Activated T-helper 1 cell treated with Interleukin-2 at 50 U/mL for 16 hours (primary cell): ENCODE results near the gene ZSWIM6.

ENCODE experiments used
- DNase-seq: peaks from one replicate; pipeline ENCODE4 v3.0.0-alpha.2; 2020; ENCODE audit warnings: low read depth

Gene ZSWIM6

DNA sequence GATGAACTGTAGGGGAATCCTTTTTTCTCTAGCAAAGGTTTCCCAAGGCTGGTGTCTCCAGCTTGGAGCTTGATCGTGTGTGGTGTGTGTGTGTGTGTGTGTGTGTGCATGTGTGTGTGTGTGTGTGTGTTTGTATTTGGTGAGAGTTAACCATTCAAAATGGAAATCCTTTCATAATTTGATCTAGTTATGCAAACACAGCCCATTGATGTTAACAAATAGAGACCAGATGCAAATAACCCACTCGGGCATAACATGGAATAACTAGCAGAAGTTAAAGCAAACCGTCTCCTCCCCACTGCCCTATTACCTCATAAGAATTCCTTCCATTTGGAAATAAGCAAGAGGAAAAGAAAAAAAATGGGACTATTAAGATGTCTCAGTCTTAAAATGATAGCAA, 24.9 kb upstream of the ZSWIM6 start:
- no peak for DNase-seq

DNA sequence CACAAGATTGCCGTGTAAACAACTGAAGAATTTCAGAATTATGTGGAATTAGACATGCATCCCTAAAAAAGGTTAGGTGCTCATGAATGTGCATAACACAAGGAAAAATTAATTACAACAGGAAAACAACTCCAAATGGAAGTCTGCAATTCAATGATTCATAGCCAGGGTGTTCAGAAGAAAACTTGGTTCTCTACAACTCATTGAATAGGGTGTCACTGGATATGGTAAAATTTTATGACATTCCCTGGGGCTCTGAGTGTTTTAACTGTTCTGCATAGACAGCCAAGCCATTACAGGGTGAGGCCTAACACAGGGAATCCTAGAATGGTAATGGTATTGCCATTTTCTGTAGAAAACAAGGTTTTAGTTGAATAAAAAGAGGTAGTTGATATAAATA, 24.4 kb upstream of the ZSWIM6 start:
- DNase-seq = no peak

DNA sequence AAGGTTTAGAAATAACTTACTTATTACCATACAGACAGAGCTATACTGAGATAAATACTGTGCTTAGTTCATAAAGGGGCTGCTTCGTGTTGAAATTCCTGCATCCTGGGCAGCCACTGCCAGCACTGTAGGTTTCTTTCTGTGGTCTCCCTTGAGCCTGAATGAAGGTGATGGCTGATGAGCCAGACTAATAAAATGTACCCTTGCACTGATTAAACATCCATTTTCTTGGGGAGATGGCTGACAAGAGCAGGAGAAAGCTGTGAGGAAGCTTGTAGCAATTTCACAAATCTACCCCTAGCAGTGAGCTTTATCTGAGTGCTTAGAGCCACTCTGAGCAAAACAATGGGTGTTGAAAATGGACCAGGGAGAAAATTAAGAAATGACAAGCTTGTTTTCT, 23.3 kb upstream of the ZSWIM6 start:
- DNase-seq = no peak

DNA sequence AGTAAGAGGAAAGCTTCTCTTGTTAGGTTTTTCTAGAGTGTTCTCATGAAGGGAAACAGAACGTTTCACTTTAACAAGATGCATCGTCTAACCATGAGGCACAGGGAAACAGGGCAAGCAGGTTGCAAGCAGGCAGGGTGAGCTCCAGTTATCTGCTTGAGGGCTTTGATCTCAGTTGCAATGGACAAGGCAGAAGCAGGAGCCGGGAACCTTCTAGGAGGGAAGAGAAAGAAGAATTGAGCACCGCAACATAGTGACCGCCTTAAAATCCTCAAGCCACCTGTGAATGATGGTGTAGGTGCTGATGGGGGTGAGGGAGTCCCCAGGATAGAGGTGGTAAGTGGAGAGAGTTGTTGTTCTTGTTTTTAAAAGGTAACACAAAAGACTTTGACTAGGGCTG, 22.9 kb upstream of the ZSWIM6 start:
- DNase-seq = no peak

DNA sequence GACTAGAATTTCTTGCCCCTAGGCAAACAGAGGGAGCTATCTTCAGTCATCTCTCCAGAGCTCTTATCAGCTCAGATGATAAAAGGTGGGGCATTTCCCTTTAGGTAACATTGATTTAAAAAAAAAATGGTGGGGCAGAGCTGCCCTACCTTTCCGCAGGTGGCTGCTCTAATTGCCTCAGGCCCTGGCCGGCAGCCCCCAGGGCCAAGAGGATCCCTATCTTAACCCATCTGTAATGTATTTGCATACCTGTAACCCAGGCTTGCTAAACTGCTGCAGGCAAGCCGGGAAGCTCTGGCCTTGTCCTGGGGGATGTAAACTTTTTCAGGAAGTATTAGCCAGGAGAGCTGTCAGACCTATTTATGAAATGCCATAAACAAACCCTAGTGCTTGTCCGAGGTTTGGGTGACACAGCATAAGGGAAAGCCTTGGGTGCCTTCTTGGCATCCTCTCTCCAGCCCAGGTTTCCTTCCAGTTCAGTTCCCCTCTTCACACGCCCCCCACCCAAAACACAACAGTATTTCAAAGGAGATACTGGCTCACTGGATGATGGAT, 20.9 kb upstream of the ZSWIM6 start:
- no peak for DNase-seq

DNA sequence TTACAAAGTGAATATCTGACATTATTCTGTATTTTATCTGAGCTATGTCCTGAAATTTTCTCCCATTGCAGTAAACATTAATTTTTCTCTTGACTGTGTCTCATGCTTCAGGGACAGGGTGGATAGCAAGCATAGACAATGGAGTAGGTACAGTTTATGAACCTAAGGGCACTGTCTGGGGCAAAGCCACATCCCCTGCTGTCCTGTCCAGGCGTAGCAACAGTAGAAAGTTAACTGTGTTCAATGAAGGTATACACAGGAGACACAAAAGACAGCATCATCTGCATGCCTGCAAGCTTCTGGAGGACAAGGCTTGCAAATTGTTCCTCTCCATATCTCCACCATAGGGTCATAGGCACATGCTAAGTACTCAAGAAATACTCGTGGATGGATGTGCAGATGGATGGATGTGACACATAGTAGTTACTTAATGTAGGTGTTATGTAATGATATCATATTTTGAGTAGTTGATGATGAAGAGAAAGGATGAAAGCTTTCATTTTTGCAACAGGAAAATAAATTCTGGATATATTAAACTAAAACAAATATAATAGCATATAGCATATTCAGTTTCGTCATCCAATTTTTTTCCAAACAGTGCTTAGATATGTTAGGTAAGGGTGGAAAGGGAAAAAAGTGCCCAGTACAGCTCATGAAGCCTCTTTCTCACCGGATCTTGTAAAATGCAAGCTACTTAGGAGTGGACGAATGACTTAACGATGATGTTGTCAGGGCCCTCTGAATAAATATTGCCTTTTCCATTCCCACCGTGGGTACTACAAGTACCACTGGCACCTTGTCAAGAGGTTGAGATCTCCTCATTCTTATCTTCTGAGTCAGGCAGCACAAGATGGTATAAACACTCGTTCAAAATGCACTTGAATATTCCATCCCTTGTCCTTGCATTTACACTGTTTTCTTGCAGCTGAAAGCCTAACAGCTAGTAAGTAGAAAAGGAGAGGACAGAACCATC, 19.9 kb upstream of the ZSWIM6 start:
- no peak for DNase-seq

DNA sequence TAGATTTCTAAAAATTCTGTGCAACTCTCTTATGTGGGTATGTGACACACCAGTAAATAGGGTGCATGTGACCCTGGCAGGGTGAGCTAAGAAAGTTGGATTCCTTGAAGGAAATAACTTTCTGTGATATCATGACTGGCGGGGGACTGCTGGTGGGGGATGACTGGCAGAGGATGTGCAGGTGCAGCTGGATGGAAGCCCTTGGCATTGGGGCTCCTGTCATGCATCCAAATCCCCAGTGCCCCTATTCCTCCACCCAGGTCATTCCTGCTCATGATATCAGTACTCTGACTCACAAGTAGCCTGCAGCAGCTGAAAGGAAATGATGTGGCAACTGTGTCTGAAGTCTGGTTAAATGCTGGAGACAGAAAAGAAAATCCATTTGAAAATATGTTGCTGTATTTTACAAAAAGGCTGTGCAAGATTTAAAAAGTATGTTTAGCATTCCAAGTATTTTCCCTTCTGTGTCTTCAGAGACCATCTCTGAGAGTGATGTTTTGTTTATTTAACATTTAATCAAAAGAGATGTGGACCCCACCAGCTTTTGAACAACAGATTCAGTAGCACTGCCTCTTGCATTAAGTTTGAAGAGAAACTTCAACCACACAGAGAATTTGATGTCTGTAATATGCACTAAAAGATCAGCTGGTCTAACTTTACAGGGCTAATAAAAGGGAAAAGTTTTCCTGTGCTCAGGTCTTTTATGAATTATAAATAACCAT, 17.9 kb upstream of the ZSWIM6 start:
- no peak for DNase-seq

DNA sequence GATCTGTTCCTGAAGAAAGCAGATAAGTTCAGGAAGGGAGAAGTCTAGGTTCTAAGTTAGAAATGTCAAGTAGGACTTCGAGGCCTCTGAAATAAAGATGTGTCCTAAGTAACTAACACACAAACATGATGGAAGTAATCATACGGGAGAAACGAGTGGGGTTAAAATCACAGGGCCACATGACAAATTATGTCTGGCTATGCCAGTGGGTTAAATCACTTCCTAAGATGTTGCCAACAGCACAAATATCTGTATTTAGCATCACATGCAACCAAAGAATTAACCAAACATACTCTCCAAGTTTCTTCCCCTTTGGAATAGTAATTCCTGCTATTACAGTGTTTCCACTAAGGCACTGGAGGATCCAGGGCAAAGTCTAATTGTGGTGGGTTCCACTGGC, 13.7 kb upstream of the ZSWIM6 start:
- DNase-seq = no peak

DNA sequence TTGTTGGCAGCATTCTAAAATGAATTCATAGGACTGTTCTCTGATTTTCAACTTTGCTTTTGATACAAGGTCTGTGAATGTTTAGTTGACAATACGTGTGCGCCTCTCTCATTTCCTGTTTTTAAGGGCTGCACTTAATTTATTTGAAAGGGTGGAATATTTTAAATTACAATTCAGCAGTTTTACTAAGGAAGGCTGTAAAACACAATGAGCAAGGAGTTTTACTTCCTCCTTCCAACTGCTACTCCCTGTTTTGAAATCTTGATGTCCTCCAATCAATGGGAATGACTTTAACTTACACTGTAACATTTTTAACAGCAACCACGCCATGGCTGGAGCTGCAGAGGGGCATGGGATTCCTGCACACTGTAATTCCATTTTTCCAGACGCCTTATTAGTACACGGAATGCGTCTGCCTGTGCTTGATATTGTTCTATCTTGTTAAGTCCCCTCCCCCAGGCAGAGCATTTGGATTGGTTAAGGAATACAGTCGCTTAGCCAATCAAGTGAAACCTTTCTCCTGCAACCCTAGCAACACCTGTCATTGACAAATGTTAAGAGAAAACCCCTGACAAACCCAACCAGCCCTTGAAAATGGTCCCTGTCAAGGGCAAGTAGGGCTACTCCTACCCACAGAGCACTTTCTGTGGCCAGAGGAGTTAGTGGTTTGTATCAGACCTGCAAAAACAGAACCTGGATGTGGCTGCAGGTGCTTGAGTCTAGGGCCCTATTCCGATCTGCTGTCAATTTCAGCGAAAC, 12.5 kb upstream of the ZSWIM6 start:
- no peak for DNase-seq

DNA sequence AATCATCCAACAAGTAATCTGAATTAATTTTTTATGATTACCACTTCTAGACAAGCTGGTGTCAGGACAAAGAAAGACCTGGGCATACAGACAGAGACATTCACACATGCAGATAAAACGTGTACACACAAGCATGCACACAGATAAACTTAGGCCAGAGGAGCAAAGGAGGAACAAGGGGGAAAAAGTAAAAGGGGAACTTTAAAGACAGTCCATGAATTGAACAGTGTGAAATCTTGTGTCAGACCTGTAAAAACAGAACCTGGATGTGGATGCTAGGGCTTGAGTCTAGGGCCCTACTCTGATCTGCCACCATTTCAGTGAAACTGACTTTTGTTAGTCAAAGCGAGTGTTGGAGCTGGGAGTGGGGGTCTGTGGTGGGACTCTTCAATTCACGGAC, 11.2 kb upstream of the ZSWIM6 start:
- no peak for DNase-seq

DNA sequence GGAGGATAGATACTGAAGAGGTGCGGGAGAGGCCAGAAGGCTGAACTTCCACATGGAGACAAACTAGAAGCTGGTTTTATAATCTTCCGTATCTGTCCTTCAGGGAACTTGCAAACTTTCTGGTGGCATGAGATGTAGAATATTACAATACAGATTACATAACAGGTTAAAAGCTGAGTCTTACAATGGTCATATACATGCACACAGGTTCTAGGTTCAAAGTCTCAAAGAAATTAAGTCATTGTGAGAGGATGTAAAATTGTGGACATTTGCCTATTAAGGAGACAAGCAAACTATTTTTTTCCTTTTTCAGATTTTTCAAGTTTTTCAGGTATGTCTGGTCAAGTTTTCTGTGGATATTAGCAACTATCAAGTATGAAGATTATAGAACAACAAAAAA, 10.4 kb upstream of the ZSWIM6 start:
- DNase-seq = no peak

DNA sequence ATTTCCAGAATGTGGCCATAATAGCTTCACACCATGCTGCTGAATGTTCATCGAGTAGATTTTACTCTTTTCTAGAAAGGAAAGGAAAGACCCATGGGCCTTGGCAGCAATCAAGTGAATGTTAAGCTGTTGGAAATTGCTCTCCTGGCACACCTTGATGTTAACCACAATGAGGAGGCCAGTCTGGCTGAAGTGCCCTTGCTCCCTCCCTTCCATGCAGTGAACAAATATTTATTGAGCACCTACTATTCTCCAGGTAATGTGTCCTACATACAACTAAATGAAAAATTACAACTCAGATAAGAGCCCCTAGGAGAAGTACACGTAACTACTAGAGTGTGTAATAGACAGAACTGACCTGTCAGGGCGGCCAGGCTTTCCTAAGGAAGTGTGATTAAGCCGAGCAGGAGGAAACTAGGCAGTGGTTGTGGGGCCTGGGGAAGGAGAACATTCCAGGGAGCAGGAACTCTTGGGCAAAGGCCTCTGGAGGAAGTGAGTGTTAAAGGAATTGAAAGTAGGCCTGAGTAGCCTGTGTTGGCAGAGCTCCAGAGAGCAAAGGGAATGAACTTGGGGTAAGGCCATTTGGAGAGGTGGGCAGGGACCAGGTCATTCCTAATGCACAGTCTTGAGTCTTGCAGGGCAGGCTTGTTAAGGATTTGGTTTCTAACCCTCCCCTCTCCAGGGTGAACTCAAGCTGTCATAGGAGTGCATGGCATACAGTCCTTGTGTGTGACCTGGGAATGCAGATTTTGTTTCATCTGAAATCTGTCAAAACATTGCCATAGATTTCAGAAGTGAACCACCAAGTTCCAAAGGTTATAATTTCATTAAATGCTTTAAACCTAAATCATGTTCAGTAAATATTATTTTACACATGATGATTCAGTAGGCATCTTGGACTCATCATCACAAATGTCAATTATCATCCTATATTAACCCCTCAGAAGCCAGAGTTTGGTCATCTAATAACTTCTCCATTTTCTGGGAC, 9.0 kb upstream of the ZSWIM6 start:
- DNase-seq = no peak

DNA sequence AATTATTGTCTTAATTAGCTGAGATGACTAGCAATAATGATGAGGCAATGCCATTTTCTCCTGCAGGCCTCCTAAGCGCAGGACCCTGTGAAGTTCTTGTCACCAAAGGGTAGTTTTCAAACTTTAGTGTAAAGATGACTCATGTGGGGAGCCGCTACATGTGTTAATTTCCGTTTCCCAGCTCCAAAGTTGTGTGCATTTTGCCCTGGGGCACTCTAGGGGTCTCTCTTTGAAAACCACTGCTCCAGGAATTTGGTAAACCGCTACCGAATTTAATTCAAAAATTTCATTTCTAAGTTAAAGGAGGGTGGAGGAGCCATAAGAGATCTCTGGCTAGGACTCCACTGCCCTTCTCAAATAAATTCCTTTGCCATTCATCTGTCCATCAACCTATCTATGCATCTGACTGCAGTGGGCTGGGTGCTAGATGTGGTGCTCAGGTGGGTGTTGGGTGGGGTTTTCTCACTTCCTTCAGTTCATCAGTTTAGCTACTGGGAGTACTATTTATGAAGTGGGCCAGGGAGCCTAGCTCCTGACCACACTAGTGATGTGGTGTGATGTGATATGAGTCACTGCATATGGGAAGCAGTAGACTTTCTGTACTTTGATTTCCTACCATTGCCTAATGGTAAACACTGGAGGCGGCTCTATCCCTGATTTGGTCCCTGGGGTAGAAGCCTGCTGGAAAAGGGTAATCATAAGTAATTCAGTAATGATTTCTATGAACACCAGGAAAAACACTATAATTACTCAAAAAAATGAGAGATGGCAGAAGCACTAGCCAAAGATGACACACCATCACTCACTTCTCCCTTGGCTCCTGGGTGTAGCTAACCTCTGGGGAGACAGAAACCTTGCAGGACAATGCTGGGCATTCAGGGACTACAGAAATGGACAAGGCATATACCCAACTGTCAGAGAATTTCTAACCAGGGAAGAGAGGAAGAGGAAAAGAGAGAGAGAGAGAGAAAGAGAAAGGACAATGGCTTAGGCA, 4.0 kb upstream of the ZSWIM6 start:
- DNase-seq = no peak

DNA sequence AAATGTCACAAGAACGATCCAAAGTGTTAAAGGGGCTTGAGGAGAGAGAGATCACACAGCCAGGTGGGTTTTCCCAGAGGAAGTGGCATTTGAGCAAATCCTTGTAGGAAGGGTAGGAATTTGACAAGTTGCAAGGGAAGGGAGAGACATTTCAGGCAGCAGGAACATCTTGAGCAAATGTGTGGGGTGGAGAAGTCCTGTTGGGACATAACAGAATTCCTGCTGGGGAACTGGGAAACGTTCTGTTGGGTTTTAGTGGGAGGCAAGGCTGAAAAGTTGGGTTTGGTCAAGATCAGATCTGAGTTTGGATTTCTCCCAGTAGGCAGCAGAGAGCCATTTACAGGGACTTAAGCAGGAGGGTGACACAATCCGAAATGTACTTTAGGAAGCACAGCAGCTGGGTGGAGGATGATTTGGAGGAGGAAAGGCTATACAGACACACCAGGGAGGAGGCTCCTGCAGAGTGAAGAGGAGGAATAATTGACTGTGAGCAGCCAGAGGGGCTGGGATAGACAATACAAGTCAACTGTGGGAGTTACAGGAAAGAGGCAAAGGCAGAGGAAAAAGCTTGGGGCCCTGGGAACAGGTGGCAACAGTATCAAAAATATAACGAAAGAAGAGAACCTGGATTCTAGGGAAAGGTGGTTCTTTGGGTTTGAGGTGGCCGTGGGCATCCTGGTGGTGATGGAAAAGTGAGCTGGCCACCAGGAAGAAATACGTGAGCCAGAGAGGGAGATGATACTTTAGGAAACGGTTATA, 3.1 kb upstream of the ZSWIM6 start:
- DNase-seq = no peak

DNA sequence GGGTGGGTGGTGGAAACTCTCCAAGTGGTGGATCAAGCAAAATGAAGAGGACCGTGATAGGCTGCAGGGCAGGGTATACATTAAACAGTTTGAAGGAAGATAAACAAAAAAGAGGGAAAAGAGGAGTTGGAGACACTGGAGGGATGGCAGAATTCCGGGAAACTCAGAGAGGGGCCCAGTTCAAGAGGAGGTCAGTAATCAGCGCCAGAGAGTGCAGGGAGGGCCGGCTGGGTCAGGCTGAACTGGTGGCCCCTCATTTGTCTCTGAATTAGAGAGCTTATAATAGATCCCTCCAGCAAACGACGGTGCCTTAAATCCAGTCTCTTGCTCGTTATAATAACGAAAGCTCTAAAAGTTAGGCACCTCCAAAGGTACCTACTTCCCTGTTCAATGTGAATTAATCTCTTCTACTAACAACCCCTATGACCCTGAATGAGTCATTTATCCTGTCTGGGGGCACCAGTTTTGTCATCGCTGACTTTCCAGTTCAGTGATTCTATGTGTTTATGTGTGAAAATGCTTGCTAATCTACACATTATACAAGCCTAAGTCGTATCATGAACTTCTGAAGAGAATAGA, 2.4 kb upstream of the ZSWIM6 start:
- DNase-seq = no peak

DNA sequence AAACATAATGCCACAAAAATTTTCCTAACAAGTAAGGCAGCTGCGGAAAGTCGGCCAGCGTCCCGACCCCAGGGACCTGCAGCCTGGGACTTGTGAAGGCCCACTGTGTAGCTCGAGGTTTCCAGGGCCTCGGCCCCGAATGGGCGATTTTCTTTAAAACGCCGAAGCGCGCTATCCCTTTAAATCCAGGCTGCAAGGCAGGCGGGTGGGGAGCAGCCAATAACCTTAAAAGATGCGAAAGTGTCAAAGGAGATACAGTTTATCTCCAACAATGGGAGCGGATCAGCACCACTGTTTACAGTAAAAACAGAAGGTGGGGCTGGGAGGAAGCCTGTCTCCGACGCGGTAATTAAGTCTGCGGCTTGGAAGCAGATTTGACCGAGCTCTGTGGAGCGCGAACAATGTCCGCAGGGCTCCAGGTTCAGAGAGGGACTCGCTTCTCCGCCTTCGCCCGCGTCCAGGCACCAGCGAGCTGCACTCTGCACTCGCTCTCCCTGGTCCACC, 1.7 kb upstream of the ZSWIM6 start:
- DNase-seq = no peak

DNA sequence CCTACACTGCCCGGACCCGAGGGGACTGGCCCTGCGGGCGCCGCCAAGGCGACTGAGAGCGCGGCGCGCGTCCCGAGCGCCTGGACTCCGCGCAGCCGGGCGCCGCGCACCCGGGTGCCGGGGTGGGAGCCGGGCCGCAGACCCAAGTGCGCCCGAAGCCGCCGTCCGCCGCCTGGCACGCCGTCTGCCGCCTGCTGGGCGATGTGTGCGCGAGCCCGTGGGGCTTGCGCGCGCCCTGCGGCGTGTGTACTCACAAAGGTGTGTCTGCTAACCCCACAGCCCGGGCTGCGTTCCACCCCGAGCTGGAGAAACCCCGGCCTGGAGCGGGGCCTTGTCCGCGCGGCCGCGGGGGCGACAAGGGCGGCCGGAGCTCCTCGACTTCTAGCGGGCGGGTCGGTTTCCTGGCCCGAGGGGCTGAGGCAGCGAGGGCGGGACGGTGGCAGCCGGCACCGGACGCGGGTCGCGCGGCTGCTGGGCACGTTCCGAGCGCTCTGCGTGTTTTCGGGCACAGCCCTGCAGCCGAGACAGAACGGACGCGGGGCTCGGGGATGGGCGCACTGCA, 1.1 kb upstream of the ZSWIM6 start:
- peak; percentile 67 for DNase-seq

DNA sequence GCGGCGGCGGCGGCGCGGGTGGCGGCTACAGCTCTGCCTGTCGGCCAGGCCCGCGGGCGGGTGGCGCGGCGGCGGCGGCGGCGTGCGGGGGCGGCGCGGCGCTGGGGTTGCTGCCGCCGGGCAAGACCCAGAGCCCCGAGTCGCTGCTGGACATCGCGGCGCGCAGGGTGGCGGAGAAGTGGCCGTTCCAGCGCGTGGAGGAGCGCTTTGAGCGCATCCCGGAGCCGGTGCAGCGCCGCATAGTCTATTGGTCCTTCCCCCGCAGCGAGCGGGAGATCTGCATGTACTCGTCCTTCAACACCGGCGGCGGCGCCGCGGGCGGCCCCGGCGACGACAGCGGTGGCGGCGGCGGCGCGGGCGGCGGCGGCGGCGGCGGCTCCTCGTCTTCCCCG, 296 bp downstream of the ZSWIM6 start:
- no peak for DNase-seq
